ENCODE measurements around the gene SFXN2. TPM values are rescaled to one million over a fixed set of nuclear protein-coding genes. Genes with fewer than 3 reads are reported as not detected.
A peak's percentile ranks its signal among the peaks of the same experiment; 100 is the strongest.

The SFXN2 gene
- total RNA-seq, 1 experiment from 2014 or later: 21.2 TPM

- POLR2A ChIA-PET: no interaction called here
- no peak for DNase-seq (ENCODE audit: low spot score)
- no peak for TF ChIP-seq ZNF138 (CRISPR knock-in tag; conservative IDR thresholded peaks at IDR 0.05)
- TF ChIP-seq CREM (CRISPR knock-in tag; IDR thresholded peaks at IDR 0.05): no peak
- TF ChIP-seq, protein P1, sequence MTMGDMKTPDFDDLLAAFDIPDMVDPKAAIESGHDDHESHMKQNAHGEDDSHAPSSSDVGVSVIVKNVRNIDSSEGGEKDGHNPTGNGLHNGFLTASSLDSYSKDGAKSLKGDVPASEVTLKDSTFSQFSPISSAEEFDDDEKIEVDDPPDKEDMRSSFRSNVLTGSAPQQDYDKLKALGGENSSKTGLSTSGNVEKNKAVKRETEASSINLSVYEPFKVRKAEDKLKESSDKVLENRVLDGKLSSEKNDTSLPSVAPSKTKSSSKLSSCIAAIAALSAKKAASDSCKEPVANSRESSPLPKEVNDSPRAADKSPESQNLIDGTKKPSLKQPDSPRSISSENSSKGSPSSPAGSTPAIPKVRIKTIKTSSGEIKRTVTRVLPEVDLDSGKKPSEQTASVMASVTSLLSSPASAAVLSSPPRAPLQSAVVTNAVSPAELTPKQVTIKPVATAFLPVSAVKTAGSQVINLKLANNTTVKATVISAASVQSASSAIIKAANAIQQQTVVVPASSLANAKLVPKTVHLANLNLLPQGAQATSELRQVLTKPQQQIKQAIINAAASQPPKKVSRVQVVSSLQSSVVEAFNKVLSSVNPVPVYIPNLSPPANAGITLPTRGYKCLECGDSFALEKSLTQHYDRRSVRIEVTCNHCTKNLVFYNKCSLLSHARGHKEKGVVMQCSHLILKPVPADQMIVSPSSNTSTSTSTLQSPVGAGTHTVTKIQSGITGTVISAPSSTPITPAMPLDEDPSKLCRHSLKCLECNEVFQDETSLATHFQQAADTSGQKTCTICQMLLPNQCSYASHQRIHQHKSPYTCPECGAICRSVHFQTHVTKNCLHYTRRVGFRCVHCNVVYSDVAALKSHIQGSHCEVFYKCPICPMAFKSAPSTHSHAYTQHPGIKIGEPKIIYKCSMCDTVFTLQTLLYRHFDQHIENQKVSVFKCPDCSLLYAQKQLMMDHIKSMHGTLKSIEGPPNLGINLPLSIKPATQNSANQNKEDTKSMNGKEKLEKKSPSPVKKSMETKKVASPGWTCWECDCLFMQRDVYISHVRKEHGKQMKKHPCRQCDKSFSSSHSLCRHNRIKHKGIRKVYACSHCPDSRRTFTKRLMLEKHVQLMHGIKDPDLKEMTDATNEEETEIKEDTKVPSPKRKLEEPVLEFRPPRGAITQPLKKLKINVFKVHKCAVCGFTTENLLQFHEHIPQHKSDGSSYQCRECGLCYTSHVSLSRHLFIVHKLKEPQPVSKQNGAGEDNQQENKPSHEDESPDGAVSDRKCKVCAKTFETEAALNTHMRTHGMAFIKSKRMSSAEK (CRISPR knock-in tag; IDR thresholded peaks at IDR 0.05; ENCODE audit: borderline replicate concordance): no peak
- no peak for TF ChIP-seq RORB (CRISPR knock-in tag; IDR thresholded peaks at IDR 0.05)
- no peak for TF ChIP-seq IRF2 (CRISPR knock-in tag; IDR thresholded peaks at IDR 0.05; ENCODE audit: borderline replicate concordance, low read depth)
- TF ChIP-seq ATF1 (CRISPR knock-in tag; IDR thresholded peaks at IDR 0.05): no peak
- TF ChIP-seq AR (CRISPR knock-in tag; IDR thresholded peaks at IDR 0.05): no peak
- TF ChIP-seq, protein P2, sequence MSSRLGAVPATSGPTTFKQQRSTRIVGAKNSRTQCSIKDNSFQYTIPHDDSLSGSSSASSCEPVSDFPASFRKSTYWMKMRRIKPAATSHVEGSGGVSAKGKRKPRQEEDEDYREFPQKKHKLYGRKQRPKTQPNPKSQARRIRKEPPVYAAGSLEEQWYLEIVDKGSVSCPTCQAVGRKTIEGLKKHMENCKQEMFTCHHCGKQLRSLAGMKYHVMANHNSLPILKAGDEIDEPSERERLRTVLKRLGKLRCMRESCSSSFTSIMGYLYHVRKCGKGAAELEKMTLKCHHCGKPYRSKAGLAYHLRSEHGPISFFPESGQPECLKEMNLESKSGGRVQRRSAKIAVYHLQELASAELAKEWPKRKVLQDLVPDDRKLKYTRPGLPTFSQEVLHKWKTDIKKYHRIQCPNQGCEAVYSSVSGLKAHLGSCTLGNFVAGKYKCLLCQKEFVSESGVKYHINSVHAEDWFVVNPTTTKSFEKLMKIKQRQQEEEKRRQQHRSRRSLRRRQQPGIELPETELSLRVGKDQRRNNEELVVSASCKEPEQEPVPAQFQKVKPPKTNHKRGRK (CRISPR knock-in tag; IDR thresholded peaks at IDR 0.05; ENCODE audit: borderline replicate concordance): no peak
- no peak for TF ChIP-seq ZNF219 (CRISPR knock-in tag; IDR thresholded peaks at IDR 0.05; ENCODE audit: borderline replicate concordance)
- no peak for TF ChIP-seq ZNF396 (CRISPR knock-in tag; IDR thresholded peaks at IDR 0.05; ENCODE audit: borderline replicate concordance)
- no peak for TF ChIP-seq NFYB (CRISPR knock-in tag; conservative IDR thresholded peaks at IDR 0.05; ENCODE audit: low read depth)
- Mint-ChIP-seq H3K36me3 (no peaks in the 10 kb centered on the region), H3K9me3 (no peaks in the 10 kb centered on the region), H3K27me3 (ENCODE audit: low read depth) (no peaks in the 10 kb centered on the region), H3K4me3 (no peak overlapping the region), H3K27ac (peak overlapping the region; percentile 30), H3K4me1 (peaks cover 72% of the 10 kb centered on the region)
- CTCF ChIA-PET: no interaction called here
- ATAC-seq: 0 out of 2 replicates have a peak, but pooled peaks have one; percentile 3
These were observed 65.5 kb downstream of the SFXN2 start for GRCh38 chr10:102779680-102780526.

DNA sequence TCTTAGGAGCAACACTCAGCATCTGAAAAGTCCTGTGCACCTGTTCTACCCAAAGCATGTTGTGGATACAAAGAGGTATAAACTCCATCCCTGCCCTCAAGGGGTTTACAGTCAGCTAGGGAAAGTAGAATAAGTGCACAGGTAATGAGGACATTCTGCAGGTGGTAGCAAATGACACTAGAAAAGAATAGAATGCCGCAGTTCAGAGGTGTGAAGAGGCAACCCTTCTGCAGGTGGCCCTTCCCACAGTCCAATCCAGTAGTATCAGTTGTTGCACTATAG is 66.0 kb downstream of the SFXN2 start:
- ATAC-seq: no peak
- Mint-ChIP-seq H3K27me3 (ENCODE audit: low read depth) (no peaks in the 10 kb centered on the region), H3K4me1 (peaks cover 67% of the 10 kb centered on the region), H3K36me3 (no peaks in the 10 kb centered on the region), H3K27ac (no peak overlapping the region), H3K9me3 (no peaks in the 10 kb centered on the region), H3K4me3 (no peak overlapping the region)
- POLR2A ChIA-PET: no interaction called here
- TF ChIP-seq FOXP1 (CRISPR knock-in tag; IDR thresholded peaks at IDR 0.05; ENCODE audit: borderline replicate concordance) (no peak), FOXJ3 (CRISPR knock-in tag; IDR thresholded peaks at IDR 0.05; ENCODE audit: borderline replicate concordance) (no peak), ATF1 (CRISPR knock-in tag; IDR thresholded peaks at IDR 0.05) (no peak), CBFB (CRISPR knock-in tag; IDR thresholded peaks at IDR 0.05; ENCODE audit: low read depth) (no peak), JAZF1 (CRISPR knock-in tag; IDR thresholded peaks at IDR 0.05) (no peak), ZNF317 (CRISPR knock-in tag; IDR thresholded peaks at IDR 0.05; ENCODE audit: borderline replicate concordance, low read depth) (no peak)
- TF ChIP-seq, protein P3, sequence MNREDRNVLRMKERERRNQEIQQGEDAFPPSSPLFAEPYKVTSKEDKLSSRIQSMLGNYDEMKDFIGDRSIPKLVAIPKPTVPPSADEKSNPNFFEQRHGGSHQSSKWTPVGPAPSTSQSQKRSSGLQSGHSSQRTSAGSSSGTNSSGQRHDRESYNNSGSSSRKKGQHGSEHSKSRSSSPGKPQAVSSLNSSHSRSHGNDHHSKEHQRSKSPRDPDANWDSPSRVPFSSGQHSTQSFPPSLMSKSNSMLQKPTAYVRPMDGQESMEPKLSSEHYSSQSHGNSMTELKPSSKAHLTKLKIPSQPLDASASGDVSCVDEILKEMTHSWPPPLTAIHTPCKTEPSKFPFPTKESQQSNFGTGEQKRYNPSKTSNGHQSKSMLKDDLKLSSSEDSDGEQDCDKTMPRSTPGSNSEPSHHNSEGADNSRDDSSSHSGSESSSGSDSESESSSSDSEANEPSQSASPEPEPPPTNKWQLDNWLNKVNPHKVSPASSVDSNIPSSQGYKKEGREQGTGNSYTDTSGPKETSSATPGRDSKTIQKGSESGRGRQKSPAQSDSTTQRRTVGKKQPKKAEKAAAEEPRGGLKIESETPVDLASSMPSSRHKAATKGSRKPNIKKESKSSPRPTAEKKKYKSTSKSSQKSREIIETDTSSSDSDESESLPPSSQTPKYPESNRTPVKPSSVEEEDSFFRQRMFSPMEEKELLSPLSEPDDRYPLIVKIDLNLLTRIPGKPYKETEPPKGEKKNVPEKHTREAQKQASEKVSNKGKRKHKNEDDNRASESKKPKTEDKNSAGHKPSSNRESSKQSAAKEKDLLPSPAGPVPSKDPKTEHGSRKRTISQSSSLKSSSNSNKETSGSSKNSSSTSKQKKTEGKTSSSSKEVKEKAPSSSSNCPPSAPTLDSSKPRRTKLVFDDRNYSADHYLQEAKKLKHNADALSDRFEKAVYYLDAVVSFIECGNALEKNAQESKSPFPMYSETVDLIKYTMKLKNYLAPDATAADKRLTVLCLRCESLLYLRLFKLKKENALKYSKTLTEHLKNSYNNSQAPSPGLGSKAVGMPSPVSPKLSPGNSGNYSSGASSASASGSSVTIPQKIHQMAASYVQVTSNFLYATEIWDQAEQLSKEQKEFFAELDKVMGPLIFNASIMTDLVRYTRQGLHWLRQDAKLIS (CRISPR knock-in tag; IDR thresholded peaks at IDR 0.05; ENCODE audit: borderline replicate concordance): no peak
- TF ChIP-seq, protein P4, sequence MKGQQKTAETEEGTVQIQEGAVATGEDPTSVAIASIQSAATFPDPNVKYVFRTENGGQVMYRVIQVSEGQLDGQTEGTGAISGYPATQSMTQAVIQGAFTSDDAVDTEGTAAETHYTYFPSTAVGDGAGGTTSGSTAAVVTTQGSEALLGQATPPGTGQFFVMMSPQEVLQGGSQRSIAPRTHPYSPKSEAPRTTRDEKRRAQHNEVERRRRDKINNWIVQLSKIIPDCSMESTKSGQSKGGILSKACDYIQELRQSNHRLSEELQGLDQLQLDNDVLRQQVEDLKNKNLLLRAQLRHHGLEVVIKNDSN (CRISPR knock-in tag; IDR thresholded peaks at IDR 0.05): no peak
- CTCF ChIA-PET: interaction anchor here (0.7 kb wide), 1 partner anchor 105 kb away, joined by 3 read pairs; no protein-coding TSS in a partner anchor
- no peak for DNase-seq (ENCODE audit: low spot score)
